GM19324 (cell line): Measurements from ENCODE around the gene AFAP1.

ENCODE experiments used
- ATAC-seq: cut with Tn5 transposase; IDR thresholded peaks from one replicate; pipeline ENCODE4 v1.9.1; 2021; ENCODE audit warnings: mild to moderate bottlenecking, moderate library complexity; ENCODE audit not compliant: unreplicated experiment, low FRiP score

Gene AFAP1

GRCh38 chr4:7732263-7732662 lies 207.4 kb downstream of the AFAP1 start:
- no peak for ATAC-seq

DNA sequence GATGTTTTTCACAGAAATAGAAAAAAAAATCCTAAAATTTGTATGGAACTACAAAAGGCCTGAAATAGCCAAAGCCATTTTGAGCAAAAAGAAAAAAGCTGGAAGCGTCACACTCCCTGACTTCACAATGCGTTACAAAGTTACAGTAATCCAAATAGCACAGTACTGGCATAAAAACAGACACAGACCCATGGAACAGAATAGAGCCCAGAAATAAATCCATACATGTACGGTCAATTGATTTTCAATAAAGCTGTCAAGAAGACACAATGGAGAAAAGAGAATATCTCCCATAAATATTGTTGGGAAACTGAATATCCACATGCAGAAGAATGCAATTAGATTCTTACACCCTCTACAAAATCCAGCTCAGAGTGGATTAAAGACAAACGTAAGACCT lies 208.2 kb downstream of the AFAP1 start:
- no peak for ATAC-seq

DNA sequence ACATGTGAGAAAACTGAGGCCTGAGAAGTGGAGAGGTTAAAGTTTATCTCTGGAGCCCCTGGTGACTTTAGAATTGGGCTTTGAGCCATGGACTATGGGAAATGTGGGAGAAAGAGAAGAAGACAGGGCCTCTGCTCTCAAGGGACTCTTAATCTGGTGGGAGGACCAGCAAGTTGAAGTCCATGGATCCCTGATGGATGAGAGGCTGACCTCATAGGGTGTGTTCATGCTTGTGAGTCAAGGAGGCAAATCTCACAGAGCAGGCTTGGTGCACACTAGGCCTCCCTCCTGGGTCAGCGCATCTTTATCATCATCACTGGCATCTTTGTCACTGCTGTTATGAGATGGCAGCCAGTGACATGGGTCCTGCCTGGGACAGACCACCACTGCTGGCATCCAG lies 211.9 kb downstream of the AFAP1 start:
- no peak for ATAC-seq

DNA sequence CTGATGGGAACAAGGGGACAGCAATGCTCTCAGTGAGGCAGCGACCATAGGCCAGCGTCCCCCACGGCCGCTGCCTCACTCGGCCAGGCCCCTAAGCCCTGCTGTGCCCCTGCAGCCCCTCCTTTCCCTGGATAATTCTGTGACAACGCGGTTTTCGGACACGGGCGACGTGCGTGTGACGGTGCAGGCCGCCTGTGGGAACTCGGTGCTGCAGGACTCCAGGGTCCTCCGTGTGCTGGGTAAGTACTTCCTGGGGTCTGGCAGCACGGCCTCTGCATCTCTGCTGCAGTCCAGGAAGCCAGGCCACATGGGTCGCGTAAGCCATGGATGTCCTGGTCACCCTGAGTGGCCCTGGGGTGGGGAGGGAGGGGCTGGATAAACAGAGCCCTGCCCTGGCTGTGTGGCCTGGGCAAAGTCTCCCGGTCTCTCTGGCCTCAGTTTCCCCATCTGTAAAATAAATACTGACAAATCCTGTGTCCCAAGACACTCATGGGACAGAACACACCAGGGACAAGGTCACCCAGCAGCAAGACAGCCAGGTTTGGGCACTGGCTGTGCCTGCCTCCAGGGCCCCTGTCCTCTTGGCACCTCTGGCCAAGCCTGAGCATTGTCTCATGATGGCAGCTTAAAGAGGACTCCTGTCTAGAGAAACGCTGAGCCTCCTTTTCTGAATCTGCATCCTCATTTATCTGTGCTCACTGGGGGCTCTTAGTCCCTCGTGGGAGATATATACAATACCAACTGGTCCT lies 212.8 kb downstream of the AFAP1 start:
- ATAC-seq = no peak

DNA sequence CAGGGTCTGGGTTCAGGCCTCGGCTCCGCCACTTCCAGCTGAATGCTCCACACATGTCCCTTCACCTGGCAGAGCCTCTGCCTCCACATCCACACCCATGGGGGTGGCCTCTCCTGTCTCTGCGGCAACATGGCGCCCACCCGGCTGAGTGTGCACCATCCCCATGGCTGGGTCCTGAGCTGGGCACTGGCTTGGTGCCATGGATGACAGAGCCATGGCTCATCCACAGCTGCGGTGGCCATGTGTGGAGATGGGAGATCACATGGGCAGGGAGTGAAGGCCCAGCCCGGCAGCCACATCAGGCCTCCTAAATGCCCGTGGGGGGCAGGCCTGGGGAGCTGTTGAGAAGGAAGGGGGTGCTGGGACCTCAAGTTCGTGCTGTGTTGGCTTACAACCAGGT lies 213.7 kb downstream of the AFAP1 start:
- no peak for ATAC-seq

DNA sequence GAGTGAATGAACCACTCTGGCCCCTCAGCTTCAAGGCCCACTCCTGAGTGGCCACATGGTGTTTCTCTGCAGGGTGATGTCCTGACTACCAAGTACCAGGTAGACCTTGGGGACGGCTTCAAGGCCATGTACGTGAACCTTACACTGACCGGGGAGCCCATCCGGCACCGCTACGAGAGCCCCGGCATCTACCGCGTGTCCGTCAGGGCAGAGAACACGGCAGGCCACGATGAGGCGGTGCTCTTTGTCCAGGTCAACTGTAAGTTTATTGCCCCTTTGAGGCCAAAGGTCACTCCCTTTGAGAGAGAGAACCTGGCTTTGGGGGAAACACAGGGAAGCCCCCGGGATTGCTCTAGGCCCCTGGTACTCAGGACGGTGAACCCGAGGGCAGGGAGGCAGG lies 216.0 kb downstream of the AFAP1 start:
- ATAC-seq = no peak

GRCh38 chr4:7722766-7723387 lies 216.8 kb downstream of the AFAP1 start:
- ATAC-seq = no peak

DNA sequence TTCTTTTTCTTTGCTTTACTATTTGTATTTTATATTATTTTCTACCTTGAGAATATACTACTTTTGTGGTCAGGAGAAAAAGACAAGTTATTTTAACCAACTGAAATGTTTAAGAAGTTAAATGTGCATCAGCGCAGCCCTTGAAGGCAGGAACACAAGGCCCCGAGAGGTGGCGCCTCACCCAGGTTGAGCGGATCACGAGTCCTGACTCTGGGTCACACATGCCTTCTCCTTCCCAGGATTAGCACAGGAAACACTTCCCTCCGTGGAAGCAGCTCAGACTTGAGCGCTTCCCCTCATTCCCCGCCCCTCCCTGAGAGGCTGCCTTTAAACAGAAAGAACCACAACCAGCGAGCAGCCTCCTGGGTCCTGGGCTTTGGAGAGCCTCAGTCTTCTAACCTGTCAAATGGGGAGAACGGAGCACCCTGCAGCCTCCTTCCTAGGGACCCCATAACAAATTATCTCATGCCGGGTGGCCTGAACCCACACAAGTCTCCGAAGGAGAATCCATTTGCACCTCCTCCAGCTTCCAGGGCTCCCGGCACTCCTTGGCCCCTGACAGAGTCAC lies 217.6 kb downstream of the AFAP1 start:
- ATAC-seq = no peak

- no peak for ATAC-seq
Observed at GRCh38 chr4:7719354-7720174, 220.1 kb downstream of the AFAP1 start.

DNA sequence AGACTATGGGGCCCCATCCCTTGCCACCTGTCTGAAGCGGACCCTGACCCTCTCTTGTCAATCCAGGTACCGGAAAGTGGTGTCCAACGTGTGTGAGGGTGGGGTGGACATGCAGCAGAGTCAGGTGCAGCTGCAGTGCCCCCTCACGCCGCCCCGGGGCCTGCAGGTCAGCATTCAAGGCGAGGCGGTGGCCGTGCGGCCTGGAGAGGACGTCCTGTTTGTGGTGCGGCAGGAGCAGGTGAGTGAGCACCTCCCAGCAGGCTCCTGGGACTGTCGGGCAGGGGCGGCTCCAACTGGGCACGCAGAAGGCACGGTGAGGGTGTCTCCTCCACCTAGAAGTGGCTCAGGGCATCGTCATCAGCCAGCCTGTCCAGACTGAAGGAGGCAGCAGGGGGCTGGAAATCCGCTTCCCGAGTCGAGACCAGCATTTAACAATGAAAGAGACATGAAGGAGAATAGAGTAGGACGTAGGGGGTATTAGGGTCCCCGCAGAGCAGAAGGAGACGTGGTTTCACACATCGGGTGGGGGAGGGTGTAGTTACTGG lies 221.6 kb downstream of the AFAP1 start:
- ATAC-seq = no peak

- no peak for ATAC-seq
Observed at GRCh38 chr4:7717161-7717560, 222.5 kb downstream of the AFAP1 start.

- no peak for ATAC-seq
Observed at GRCh38 chr4:7716010-7716721, 223.5 kb downstream of the AFAP1 start.

- ATAC-seq = no peak
Observed at GRCh38 chr4:7715271-7716009, 224.2 kb downstream of the AFAP1 start.

- no peak for ATAC-seq
Observed at GRCh38 chr4:7714738-7715137, 224.9 kb downstream of the AFAP1 start.

DNA sequence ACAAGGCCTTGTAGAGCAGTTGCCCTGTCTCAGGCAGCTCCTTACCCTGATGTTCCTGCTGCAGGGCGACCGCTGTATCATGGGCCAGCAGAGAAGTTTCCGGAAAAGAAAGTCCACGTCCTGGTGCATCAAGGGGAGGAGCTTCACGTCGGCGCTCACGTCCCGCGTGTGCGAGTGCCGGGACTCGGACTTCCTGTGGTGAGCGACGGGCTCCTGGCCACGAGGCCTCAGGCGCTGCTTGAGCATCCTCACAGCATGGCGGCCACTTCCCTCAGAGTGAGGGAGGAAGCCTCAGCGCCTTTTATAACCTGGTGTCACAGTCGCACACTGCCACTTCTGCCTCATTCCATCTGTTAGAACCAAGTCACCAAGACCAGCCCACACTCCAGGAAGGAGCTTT lies 225.5 kb downstream of the AFAP1 start:
- ATAC-seq = no peak

- ATAC-seq = no peak
Observed at GRCh38 chr4:7713757-7714156, 225.9 kb downstream of the AFAP1 start.

DNA sequence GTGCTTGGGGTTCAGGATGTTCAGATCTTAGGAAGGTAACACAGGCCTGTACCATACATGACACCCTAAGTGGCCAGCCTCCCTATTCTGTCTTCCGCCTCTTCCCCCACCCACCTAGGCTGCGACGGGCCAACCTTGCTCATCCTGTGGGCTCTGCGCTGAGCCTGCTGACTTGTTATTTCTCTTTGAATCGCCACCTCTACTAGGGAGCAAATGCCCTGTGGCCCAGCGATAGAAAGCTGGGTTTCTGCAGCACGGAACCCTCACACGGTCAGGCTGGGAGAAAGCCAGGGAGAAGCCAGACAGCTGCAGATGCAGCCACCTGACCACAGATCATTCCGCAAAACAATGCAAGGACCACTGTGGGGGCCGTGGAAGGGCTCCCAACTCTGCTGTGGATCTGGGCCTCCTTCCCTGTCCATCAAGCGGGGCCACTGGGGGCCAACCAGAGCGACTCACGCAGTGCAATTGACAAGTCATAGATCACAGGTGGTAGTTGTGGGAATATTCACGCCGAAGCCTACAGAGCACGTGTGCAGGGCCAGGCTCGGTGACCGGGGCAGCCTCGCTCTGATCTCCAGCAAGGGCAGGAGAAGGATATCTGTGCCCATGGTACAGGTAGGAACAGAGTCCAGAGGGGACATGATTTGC lies 227.5 kb downstream of the AFAP1 start:
- ATAC-seq = no peak

- ATAC-seq = no peak
Observed at GRCh38 chr4:7711307-7711963, 228.2 kb downstream of the AFAP1 start.
